A172 (cell line): ENCODE data around the gene RPS6KA1. TPM values are rescaled to one million over a fixed set of nuclear protein-coding genes. Genes with fewer than 3 reads are reported as not detected.
"Not testable (repeated sequence)": the region's sequence is repeated elsewhere in the genome, so short reads cannot be mapped to it uniquely, and the experiment has no call there.

Experiments used
- DNase-seq: peaks from one replicate; pipeline ENCODE4 v3.0.0-alpha.2; 2015; ENCODE audit warnings: low spot score
- total RNA-seq: library from RNA; depleted of rRNA; stranded (reverse); fragments of >200 nt; shearing (Covaris generic); gene quantifications from 2 replicates; pipeline ENCODE4 v1.2.3, GENCODE V29; 2014

The RPS6KA1 gene
- total RNA-seq, 1 experiment from 2014 or later = 14.6 TPM

DNA sequence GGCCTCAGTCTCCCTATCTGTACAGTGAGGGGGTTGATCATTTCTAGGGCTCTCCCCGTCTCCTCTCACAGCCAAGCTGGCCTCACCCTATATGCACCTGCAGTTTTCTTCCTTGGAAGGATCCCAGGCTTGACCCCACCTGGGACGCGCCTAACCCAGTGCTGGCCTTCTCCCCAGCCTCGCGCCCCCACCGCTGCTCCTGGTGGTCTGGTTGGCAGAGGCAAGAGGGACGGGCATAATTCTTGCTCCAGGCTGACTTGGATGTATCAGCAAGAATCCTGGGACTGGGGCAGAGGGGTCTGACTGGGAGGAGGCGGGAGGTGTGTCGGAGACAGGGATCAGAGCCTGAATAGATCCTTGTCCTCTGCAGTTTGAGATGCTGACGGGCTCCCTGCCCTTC lies 25.2 kb downstream of the RPS6KA1 start:
- DNase-seq = no peak

DNA sequence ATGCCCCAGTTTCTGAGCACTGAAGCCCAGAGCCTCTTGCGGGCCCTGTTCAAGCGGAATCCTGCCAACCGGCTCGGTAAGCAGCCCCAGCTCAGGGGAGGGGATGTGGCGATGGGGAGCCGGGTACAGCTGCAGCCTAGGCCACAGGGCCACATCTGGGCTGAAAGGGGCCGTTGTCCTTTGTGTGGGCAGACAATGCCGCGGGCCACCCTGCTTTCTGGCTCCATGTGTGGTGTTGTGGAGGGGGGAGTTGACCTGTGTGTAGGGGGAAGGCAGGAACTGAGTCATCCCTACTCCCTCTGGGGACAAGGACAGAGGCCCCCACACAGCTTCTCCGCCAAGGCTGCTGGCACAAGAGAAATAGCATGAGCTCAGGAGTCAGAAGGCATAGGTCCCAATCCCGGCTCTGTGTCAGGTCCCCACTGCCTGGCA lies 26.0 kb downstream of the RPS6KA1 start:
- DNase-seq = no peak

DNA sequence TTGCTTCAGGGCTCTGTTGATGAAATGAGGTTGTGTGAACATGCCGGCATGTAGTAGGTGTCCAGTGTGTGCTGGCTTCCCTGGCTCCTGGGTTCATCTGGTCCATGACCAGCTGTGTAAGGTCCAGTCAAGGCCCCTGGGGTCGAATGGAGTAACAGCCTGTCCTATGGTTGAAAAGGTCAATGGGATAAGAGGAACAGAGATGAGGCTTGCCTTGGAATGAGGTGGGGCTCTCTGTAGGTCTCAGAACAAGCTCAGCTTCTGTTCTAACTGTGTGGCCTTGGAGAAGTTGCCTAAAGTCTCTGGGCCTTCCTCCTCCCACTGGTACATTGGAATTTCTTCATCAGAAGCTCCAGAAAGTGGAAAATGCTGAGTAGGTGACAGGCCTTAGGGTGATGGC lies 26.6 kb downstream of the RPS6KA1 start:
- no peak for DNase-seq

DNA sequence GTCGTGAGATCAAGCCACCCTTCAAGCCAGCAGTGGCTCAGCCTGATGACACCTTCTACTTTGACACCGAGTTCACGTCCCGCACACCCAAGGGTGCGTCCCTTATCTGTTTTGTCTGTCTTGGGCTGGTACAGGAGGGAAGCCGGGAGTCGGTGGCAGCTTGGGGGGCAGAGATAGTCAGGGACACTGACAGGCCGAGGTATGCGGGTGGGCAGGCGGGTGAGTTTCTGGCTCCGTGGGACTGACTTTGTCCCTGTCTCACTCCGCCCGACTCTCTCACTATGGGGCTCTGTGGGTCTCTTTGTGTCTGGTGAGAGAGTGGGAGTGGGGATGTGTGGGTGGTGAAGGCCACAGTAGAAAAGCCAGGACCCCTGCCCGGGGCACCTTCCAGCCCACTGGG lies 27.4 kb downstream of the RPS6KA1 start:
- no peak for DNase-seq

DNA sequence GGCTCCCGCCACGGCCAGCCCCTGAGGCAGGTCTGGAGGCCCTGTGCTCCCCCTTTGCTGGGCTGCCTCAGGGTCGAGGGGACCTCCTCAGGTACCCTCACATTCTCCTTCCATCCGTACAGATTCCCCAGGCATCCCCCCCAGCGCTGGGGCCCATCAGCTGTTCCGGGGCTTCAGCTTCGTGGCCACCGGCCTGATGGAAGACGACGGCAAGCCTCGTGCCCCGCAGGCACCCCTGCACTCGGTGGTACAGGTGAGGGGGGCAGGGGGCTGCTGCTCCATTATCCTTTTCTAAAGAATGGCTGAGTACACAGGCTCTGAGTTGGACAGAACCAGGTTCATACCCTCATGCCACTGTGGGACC lies 29.1 kb downstream of the RPS6KA1 start:
- DNase-seq = no peak

DNA sequence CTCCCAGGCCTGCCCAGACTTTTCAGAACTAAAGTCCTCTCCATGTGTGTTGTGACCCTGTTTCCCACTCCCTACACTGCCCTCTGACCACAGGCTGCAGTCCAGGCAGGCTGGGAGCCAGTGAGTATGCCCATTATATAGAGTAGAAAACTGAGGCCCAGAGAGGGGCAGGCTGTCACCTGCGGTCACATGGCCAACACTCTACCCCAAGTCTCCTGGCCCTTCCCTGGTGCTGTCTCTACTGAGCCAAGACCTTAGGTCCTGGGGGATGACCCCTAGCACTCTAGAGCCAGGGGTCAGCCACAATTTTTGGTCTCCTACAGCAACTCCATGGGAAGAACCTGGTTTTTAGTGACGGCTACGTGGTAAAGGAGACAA lies 30.8 kb downstream of the RPS6KA1 start:
- DNase-seq = no peak

DNA sequence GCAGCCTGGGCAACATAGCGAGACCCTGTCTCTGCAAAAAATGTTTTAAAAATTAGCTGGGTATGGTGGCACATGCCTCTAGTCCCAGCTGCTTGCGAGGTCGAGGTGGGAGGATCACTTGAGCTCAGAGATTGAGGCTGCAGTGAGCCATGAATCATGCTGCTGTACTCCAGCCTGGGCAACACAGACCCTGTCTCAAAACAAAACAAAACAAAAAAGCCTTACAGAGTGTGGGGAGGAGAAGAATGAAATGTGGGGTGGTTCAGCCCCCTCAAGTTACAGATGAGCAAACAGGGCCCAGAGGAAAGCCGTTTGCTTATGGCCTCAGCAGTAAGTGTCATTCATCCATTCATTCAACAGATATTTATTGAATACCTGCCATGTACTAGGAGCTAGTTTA lies 40.7 kb downstream of the RPS6KA1 start:
- DNase-seq = no peak

DNA sequence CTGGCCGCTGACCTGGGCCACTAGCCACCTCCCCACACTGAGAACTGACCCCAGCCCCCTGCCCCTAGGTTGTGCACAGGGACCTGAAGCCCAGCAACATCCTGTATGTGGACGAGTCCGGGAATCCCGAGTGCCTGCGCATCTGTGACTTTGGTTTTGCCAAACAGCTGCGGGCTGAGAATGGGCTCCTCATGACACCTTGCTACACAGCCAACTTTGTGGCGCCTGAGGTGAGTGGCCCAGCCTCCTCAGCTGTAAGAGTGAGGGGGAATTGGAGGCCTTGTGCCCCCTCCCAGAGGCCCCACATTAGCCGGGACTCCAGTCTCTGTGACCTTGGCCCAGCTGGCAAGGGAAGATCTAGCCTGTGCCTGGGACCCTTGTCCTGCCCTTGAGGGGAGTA lies 41.8 kb downstream of the RPS6KA1 start:
- DNase-seq = no peak

DNA sequence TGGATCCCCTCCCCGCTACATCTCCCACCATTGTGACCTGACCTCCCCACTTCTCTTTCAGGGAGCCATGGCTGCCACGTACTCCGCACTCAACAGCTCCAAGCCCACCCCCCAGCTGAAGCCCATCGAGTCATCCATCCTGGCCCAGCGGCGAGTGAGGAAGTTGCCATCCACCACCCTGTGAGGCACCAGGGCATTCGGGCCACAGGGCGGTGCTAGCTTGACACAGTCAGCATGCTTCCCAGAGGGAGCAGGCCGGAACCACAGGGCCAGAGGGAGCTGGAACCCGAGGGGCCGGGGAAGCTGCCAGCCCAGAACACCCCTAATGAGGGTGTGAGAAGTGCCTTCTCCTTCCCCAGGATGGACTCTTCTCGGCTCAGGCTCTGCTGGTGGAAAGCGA lies 44.5 kb downstream of the RPS6KA1 start:
- no peak for DNase-seq

DNA sequence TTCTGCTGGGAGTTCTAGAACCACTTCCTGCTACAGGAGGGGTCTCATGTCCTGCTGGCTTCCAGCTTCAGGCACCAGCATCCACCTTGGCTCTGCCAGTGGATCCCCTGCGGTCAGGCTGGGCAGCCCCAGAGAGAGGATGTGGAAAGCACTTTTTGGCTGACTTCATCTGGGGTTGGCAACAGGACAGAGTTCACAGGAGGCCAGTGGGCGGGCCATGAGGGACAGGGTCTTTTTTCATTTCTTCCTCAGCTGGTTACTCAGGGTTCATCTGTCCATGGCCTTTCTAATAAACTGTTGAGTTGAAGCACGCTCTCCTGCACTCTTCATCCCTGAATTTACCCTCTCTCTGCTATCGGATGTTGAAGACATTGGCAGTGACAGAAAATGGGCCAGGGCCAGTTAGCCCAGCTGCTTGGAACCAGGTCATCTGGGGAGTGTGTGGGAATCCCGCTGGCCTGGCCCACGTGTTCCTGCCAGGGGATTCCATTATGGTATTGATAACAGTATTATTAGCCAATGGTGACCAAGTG lies 45.2 kb downstream of the RPS6KA1 start:
- DNase-seq = peak; percentile 1

DNA sequence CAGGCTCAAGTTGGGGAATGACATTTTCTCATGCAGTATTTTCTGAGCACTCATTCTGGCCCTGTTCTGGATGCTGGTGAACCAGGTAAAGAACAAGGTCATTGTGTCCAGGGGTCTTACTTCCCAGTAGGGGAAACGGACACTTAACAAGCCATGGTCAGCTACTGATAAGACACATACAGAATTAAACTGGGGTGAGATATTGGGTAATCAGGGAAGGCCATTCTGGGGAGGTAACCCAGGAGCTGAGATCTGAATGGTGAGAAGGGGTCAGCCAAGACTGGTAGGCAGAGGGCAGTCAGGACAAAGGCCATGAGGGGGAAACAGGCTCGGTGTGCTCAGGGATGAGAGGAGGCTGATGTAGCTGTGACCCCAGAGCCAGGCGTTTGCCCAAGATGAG lies 45.8 kb downstream of the RPS6KA1 start:
- DNase-seq = no peak

DNA sequence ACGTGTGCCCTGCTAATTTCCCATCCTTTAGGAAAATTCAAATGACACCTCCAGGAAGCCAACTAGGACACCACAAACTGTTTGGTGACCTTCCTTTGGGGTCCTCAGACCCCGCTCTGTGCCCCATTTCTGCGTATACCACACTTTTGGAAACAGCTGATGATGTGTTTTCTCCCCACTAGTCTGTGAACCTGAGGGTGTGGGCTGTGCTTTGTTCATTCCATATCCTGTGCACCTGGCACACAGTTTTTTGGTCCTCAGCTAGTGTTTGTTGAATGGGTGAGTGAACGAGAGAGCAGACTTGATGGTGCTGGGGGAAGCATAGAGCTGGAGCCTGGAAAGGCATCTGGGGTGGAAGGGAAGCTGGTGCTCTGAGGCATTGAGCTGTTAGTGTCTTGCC lies 48.6 kb downstream of the RPS6KA1 start:
- DNase-seq = no peak

DNA sequence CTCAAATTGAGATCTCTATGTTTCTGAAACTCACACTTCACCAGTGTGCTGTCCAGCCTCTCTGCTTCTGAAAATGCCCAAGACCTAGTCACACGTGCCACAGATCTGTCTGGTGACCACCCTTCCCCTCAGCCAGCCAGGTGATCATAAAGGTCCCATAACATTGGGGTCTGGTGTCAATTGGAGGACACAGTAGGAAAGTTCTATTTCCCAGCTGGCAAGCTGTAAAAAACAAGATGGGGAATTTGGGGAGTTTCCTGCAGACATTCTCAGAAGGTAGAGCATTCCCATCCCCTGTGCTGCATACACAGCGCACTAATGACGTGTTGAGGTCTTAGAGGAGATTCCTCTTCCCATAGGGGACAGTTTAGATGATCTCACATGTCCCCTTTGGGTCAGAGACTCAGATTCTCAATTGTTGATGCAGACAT lies 50.1 kb downstream of the RPS6KA1 start:
- no peak for DNase-seq

DNA sequence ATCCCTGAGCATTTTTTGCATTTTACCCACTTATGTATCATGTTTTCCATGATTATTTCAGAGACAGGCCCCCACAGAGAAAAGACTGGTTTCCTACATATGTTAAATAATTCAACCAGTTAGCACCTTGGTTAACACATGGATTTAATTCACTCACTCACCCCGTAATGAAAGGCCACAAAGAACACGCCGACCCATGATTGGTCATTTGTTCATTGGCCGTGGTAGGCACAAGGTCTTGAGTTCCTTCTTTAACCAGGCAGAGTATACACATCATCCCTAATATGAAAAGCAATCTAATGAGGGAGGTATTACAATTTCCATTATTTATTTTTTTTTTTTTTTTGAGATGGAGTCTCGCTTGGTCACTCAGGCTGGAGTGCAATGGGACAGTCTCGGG lies 50.6 kb downstream of the RPS6KA1 start:
- no peak for DNase-seq

DNA sequence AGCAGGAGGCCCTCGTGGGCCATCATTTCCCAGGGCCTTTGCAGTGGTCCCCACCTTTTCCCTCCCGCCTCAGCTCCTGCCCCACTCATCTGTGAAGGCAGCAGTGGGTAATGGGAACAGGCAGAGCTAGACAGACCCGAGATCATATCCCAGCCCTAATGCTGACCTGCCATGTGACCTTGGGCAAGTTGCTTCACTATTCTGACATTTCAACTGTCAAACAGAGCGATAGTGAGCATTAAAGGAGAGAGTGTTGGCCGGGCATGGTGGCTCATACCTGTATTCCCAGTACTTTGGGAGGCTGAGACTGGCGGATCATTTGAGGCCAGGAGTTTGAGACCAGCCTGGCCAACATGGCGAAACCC lies 51.7 kb downstream of the RPS6KA1 start:
- no peak for DNase-seq

DNA sequence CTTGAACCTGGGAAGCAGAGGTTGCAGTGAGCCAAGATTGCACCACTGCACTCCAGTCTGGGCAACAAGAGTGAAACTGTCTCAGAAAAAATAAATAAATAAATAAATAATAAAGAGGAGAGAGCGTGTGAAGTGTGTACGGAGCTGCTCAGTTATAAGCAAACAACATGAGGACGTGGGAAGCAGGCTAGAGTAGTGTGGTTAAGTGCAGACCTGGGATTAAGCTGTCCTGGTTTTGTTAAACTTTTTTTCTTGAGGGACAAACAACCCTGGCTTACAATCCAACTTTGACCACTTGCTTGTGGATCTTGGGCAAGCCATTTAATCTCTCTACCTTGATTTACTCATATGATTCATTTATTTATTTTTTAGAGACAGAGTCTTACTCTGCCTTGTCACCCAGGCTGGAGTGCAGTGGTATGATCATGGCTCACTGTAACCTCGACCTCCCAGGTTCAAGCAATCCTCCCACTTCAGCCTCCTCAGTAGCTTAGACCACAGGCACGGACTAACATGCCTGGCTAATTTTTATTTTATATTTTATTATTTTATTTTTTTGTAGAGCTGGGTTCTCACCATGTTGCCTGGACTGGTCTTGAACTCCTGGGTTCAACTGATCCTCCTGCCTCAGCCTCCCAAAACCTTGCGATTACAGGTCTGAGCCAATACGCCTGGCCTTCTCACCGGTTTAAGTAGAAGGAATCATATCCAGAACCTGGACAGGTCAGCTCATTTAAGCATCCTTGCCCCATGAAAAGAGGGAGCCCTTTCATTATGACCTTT lies 52.7 kb downstream of the RPS6KA1 start:
- DNase-seq = no peak

DNA sequence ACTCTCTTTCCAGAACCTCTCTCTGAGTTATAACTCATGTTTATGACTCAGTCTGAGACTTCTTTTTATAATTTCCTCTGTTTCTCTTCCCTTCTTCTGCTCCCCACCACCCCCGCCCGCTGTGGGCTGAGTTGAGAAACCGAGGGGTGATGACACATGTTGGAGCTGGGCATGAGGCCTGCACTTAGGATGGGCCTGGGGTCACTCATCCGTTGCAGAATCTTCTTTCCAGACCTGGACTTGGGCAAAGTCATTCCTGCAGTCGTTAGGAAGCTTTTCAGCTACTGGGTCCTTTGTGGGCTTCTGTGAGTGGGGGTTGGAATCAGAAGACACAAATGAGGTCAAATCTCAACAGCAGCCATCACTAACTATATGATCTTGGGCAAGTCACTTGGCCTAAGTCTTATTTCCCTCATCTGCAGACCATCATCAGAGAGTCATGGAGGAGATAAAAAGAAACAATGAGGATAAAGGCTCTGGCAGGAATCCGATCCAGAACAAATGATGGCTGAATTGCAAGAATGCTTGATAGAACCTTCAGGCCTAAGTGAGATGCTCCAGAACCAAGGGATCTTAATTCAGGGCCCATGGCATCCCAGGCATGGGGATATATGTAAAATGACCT lies 53.4 kb downstream of the RPS6KA1 start:
- no peak for DNase-seq

DNA sequence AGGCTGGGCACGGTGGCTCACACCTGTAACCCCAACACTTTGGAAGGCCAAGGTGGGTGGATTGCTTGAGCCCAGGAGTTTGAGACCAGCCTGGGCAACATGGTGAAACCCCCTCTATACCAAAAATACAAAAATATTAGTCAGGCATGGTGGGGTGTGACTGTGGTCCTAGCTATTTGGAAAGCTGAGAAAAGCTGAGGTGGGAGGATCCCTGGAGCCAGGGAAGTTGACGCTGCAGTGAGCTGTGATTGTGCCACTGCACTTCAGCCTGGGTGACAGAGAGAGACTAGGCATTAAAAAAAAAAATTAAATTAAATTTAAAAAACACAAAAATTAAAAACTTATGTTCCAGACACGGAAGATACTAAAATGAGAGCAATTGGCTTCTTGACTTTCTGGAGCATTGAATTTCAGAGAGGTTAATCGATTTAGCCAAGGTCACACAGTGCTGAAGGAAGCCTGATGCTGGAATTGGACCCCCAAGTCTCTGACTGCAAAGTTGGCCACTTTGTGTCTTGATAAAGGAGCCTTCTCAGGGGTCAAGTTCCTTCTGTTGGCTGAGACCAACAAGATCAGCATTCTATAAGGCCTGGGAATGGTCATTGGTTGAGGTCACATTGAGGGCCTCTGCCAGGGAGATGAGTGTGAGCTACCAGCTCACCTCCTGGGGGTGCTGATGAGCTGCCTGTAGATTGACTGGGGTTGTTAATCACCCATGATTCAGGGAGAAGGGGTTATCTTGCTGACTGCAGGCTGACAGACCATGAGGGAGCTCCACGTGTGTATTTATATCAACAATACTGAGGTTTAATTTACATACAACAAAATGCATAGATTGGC lies 54.3 kb downstream of the RPS6KA1 start:
- peak; percentile 1 for DNase-seq

DNA sequence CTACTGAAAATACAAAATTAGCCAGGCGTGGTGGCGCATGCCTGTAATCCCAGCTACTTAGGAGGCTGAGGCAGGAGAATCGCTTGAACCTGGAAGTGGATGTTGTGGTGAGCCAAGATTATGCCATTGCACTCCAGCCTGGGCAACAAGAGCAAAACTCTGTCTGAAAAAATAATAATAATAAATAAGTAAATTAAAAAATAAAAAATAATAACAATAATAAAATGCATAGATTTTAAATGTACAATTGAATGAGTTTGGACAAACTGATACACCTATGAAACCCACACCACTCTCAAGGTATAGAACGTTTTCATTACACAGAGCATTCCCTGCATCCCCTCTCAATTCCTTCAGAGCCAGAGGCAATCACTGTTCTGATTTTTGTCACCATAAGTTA lies 55.0 kb downstream of the RPS6KA1 start:
- DNase-seq = not testable (repeated sequence)

DNA sequence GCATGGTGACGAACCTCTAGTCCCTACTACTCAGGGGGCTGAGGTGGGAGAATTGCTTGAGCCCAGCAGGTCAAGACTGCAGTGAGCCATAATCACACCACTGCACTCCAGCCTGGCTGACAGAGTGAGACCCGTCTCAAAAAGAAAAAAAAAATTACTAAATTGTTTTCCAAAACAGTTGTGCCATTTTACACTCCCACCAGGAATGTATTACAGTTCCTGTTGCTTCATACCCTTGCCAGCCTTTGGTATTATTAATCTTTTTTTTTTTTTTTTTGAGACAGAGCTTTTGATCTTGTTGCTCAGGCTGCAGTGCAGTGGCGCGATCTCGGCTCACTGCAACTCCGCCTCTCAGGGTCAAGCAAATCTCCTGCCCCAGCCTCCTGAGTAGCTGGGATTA lies 55.9 kb downstream of the RPS6KA1 start:
- DNase-seq = no peak

DNA sequence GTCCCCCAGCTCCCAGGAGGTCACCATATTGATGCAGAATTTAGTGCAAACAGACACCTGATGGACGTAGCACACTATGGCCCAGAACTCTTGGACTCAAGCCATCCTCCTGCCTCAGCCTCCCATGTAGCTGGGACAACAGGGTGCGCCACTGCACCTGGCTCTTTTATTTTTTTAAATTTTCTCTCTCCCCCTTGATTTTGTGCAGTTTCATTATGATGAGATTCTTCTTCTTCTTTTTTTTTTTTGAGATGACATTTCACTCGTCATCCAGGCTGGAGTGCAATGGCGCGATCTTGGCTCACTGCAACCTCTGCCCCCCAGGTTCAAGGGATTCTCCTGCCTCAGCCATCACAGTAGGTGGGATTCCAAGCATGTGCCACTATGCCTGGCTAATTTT lies 63.8 kb downstream of the RPS6KA1 start:
- DNase-seq = no peak

DNA sequence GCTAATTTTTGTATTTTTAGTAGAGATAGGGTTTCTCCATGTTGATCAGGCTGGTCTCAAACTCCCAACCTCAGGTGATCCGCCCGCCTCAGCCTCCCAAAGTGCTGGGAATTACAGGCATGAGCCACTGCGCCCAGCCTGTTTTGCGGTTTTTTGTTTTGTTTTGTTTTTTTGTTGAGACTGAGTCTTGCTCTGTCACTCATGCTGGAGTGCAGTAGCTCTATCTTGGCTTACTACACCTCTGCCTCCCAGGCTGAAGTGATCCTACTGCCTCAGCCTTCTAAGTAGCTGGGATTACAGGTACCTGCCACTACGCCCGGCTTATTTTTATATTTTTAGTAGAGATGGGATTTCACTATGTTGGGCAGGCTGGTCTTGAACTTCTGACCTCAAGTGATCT lies 65.0 kb downstream of the RPS6KA1 start:
- not testable (repeated sequence) for DNase-seq

DNA sequence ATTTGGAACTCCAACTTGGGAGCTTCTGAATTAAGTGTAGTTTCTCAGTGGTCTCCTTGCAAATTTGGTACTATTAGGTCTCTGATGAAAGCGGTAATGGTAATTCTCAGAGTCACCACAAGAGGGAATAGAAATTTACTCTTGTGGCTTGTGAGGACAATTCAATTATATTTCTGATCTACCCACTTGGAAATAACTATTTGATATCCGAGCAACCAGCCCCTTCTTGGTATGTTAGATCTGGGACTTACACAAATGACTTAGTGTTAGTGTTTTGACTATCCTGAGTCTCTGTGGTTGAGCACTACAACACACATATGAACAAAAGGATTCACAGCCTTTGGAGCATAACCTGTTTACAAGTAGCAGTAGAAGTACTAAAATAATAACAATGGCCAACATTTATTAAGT lies 68.1 kb downstream of the RPS6KA1 start:
- DNase-seq = peak; percentile 18
